Naive thymus-derived CD4-positive, alpha-beta T cell (primary cell): ENCODE results near the gene HECW1. TPM values are rescaled to one million over a fixed set of nuclear protein-coding genes. Genes with fewer than 3 reads are reported as not detected.
A peak's percentile ranks its signal among the peaks of the same experiment; 100 is the strongest.

Source experiments
- ATAC-seq: fragments of 150-1000 bp; cut with Tn5 transposase; 2 replicates; pipeline ENCODE4 v1.10.0; 2021; ENCODE audit warnings: mild to moderate bottlenecking, moderate library complexity
- CTCF ChIA-PET: fragments of 350-600 bp; sonication (Branson Sonifier 250); formaldehyde crosslinking; loops from one replicate; lab custom pipeline; 2021; ENCODE audit warnings: antibody characterized with exemption; lab: Charles Lee
- POLR2A ChIA-PET: fragments of 350-600 bp; sonication (Branson Sonifier 250); formaldehyde crosslinking; loops from one replicate; lab custom pipeline; 2021; ENCODE audit warnings: antibody characterized with exemption, inconsistent platforms; lab: Charles Lee
- DNase-seq, 9 donors: peaks; one replicate each; pipeline versions ENCODE4 v3.0.0 to v3.0.0-alpha.2; 2020 to 2022; ENCODE audit warnings: mixed read lengths in 1 of 9
- H3K27ac ChIP-seq: one replicate; pipeline ENCODE4 v1.7.0; 2013; ENCODE audit warnings: mild to moderate bottlenecking, low read depth, low read length, moderate library complexity
- H3K27me3 ChIP-seq, 2 donors: one replicate each; pipeline ENCODE4 v1.7.0; 2013; ENCODE audit warnings: low read length in 2 of 2, mild to moderate bottlenecking in 2 of 2, moderate library complexity in 2 of 2; ENCODE audit not compliant: control insufficient read depth in 2 of 2, insufficient read depth in 2 of 2
- H3K36me3 ChIP-seq, 3 experiments: 1 replicate in 2 of 3; 2 replicates in 1 of 3; pipeline ENCODE4 v1.7.0; 2013; ENCODE audit warnings: low read length in 3 of 3, mild to moderate bottlenecking in 3 of 3, moderate library complexity in 1 of 3; ENCODE audit not compliant: insufficient read depth in 3 of 3, control insufficient read depth in 2 of 3
- H3K4me1 ChIP-seq, 2 donors: one replicate each; pipeline ENCODE4 v1.7.0; 2013; ENCODE audit warnings: low read length in 2 of 2, mild to moderate bottlenecking in 2 of 2, moderate library complexity in 1 of 2; ENCODE audit not compliant: control insufficient read depth in 2 of 2, insufficient read depth in 2 of 2
- H3K4me3 ChIP-seq: 2 replicates; pipeline ENCODE4 v1.7.0; 2013; ENCODE audit warnings: mild to moderate bottlenecking, low read length
- H3K9me3 ChIP-seq, 3 experiments: 1 replicate in 2 of 3; 2 replicates in 1 of 3; pipeline ENCODE4 v1.7.0; 2013; ENCODE audit warnings: low read length in 3 of 3; ENCODE audit not compliant: control insufficient read depth in 2 of 3
- H3K27ac Mint-ChIP-seq, 9 donors: one replicate each; pipeline ENCODE4 v1.8.0; 2020 to 2022; ENCODE audit warnings: mixed read lengths in 9 of 9, mild to moderate bottlenecking in 8 of 9, moderate library complexity in 5 of 9, inconsistent platforms in 2 of 9
- H3K27me3 Mint-ChIP-seq, 5 donors: one replicate each; pipeline ENCODE4 v1.8.0; 2021 to 2022; ENCODE audit warnings: mixed read lengths in 5 of 5, mild to moderate bottlenecking in 1 of 5
- H3K36me3 Mint-ChIP-seq, 5 donors: one replicate each; pipeline ENCODE4 v1.8.0; 2020 to 2022; ENCODE audit warnings: mixed read lengths in 5 of 5, mild to moderate bottlenecking in 3 of 5, inconsistent platforms in 1 of 5
- H3K4me1 Mint-ChIP-seq, 7 donors: one replicate each; pipeline ENCODE4 v1.8.0; 2020 to 2022; ENCODE audit warnings: mixed read lengths in 7 of 7, mild to moderate bottlenecking in 3 of 7, inconsistent platforms in 1 of 7
- H3K4me3 Mint-ChIP-seq, 10 donors: one replicate each; pipeline ENCODE4 v1.8.0; 2020 to 2022; ENCODE audit warnings: mild to moderate bottlenecking in 10 of 10, mixed read lengths in 10 of 10, moderate library complexity in 6 of 10, inconsistent platforms in 2 of 10
- H3K9me3 Mint-ChIP-seq, 11 donors: one replicate each; pipeline ENCODE4 v1.8.0; 2020 to 2022; ENCODE audit warnings: mixed read lengths in 11 of 11, mild to moderate bottlenecking in 4 of 11, inconsistent platforms in 1 of 11, moderate library complexity in 1 of 11
- intact Hi-C, 2 donors: fragments of 100-400 bp; cut with micrococcal nuclease; formaldehyde crosslinking; loops; one replicate each; pipeline ENCODE4 v1.15.1; 2023
- polyA plus RNA-seq, 2 donors: library from polyadenylated mRNA; unstranded; fragments of 300-500 nt; fragmentation: Illumina TruSeq; gene quantifications; one replicate each; pipeline ENCODE4 v1.2.3, GENCODE V29; 2021
- total RNA-seq, 6 experiments: library from RNA in 5 of 6; stranded (reverse) in 5 of 6; gene quantifications; 1 replicate in 5 of 6; 2 replicates in 1 of 6; pipeline ENCODE4 v1.2.3 and lab custom pipeline; 2021 to 2026

Gene HECW1
- total and polyA plus RNA-seq, 7 experiments from 2014 or later = not detected

- Histone ChIP-seq H3K9me3 (no peaks in the 10 kb centered on the region), H3K36me3 (no peaks in the 10 kb centered on the region), H3K4me3 (no peak overlapping the region), H3K27me3 (no peaks in the 10 kb centered on the region), H3K27ac (no peak overlapping the region), H3K4me1 (no peaks in the 10 kb centered on the region)
- H3K27me3 Mint-ChIP-seq = peaks cover 0 to 3% (median 0%) of the 10 kb centered on the region in 5 donors
- ChIA-PET POLR2A (no interaction called here), CTCF (no interaction called here)
- H3K4me1 Mint-ChIP-seq = peaks cover 0 to 14% (median 11%) of the 10 kb centered on the region in 7 donors
- no peak for ATAC-seq
- peak overlapping the region in 1 of 10 donors; percentile 14 for H3K4me3 Mint-ChIP-seq
- H3K27ac Mint-ChIP-seq = peak overlapping the region in 1 of 9 donors; percentile 1
- no peak for DNase-seq
- no peaks in the 10 kb centered on the region for H3K36me3 Mint-ChIP-seq
- H3K9me3 Mint-ChIP-seq = peaks cover 0 to 1% (median 0%) of the 10 kb centered on the region in 11 donors
- intact Hi-C loops = no loop called here
Measured at GRCh38 chr7:43313628-43314378, 201.4 kb downstream of the HECW1 start.

DNA sequence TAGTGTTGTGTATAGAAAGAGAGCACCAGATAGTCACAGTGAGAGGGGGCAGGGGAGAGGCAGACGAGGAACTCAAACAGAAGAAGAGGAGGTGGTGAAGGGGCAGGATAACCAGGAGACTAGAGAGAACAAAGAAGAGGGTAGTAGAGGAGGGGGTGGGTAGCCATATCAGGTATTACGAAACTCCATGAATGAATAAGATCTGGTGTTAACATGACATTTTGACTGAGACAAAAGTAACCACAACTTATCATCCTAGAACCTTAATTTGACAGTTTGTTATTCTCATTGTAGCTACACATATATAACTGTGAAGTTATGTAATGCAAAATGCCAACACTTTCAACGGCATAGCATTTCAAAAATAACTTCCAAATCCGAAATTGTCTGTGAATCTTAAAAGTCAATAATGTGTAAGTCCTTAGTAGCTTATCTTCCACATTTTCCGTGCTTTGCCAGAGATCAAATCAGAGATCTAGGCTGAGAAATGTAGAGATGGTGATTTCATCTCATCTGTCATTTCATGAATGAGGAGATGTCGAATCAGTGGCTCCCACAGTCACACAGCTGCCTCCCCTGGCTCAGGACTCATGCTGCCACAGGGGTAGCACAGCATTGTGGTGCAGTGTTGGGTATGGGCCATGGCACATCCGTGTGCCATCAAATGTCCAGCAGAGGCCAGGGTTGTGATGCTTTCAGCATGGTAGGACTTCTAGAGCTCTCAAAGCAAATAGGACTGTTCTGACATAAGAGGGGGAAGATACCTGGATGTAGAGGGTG lies 202.1 kb downstream of the HECW1 start:
- CTCF ChIA-PET = no interaction called here
- Histone ChIP-seq H3K9me3 (no peaks in the 10 kb centered on the region), H3K27me3 (no peaks in the 10 kb centered on the region), H3K36me3 (no peaks in the 10 kb centered on the region), H3K4me3 (no peak overlapping the region), H3K27ac (no peak overlapping the region), H3K4me1 (no peaks in the 10 kb centered on the region)
- ATAC-seq = no peak
- Mint-ChIP-seq H3K4me1 (peaks cover 0 to 14% (median 11%) of the 10 kb centered on the region in 7 donors), H3K27me3 (peaks cover 0 to 3% (median 0%) of the 10 kb centered on the region in 5 donors), H3K36me3 (no peaks in the 10 kb centered on the region), H3K4me3 (no peak overlapping the region), H3K9me3 (peaks cover 0 to 1% (median 0%) of the 10 kb centered on the region in 11 donors), H3K27ac (peak overlapping the region in 1 of 9 donors; percentile 1)
- DNase-seq = no peak
- POLR2A ChIA-PET = no interaction called here
- intact Hi-C loops = no loop called here

DNA sequence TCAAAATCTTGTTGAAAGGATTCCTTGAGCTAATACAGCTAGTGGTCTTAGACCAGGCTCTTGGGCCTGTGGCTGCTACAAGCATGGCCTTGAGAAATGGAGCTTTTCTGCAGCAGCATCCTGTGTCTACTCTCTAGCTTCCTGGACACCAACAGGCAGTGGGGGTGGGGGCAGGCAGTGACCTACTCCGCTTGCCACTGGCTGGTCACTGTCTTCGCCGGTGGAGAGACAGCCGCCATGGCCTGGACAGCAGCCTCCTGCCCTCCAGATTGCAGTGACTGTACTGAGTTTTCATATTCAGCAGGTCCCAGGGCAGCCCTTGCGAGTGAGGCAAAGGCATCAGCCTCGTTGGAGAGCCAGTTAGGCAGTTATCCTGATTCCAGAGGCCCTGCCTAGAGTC lies 204.6 kb downstream of the HECW1 start:
- Histone ChIP-seq H3K36me3 (no peaks in the 10 kb centered on the region), H3K4me3 (no peak overlapping the region), H3K27ac (no peak overlapping the region), H3K9me3 (no peaks in the 10 kb centered on the region), H3K4me1 (no peaks in the 10 kb centered on the region), H3K27me3 (no peaks in the 10 kb centered on the region)
- no peak for DNase-seq
- no peak for ATAC-seq
- Mint-ChIP-seq H3K9me3 (peaks cover 0 to 1% (median 0%) of the 10 kb centered on the region in 11 donors), H3K4me3 (no peak overlapping the region), H3K27ac (no peak overlapping the region), H3K36me3 (no peaks in the 10 kb centered on the region), H3K27me3 (peaks cover 0 to 5% (median 0%) of the 10 kb centered on the region in 5 donors), H3K4me1 (peaks cover 0 to 14% (median 11%) of the 10 kb centered on the region in 7 donors)
- ChIA-PET CTCF (no interaction called here), POLR2A (no interaction called here)
- intact Hi-C loops = no loop called here

DNA sequence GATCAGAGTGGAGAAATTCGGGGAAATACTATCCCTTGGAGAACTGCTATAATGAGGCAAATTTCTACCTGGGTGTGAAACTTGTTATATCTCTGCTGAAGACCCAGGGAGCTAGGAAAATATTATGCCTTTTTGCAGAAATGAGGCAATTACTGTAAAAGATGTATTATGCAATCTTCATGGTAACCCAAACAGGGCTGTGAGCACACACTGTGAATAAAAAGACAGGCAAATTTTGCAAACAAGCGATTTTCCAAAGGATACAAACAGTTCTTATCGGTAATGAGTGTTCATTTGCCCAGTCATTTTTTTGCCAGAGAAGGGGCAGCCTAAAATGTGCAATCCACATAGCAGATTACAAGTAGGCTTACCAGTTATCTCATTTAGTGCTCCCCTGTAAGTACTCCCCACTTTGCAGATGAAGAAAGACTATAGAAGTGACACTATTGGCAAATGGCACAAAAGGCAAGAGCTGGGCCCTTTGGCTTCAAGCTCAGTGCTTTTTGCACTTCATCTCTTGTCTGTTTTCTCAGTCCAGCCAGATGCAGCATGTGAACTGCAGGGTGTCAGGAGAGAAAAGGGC lies 205.8 kb downstream of the HECW1 start:
- H3K27me3 Mint-ChIP-seq = peaks cover 0 to 5% (median 4%) of the 10 kb centered on the region in 5 donors
- POLR2A ChIA-PET = no interaction called here
- no peaks in the 10 kb centered on the region for H3K4me1 ChIP-seq
- H3K9me3 Mint-ChIP-seq = peaks cover 0 to 1% (median 0%) of the 10 kb centered on the region in 11 donors
- H3K36me3 ChIP-seq = no peaks in the 10 kb centered on the region
- no peak overlapping the region for H3K27ac ChIP-seq
- H3K36me3 Mint-ChIP-seq = no peaks in the 10 kb centered on the region
- H3K27ac Mint-ChIP-seq = no peak overlapping the region
- ATAC-seq (no peak), DNase-seq (no peak)
- H3K4me3 ChIP-seq = no peak overlapping the region
- CTCF ChIA-PET = no interaction called here
- no peaks in the 10 kb centered on the region for H3K9me3 ChIP-seq
- peaks cover 0 to 14% (median 11%) of the 10 kb centered on the region in 7 donors for H3K4me1 Mint-ChIP-seq
- no peaks in the 10 kb centered on the region for H3K27me3 ChIP-seq
- no peak overlapping the region for H3K4me3 Mint-ChIP-seq
- intact Hi-C loops = no loop called here

GRCh38 chr7:43325595-43325994 lies 213.1 kb downstream of the HECW1 start:
- Histone ChIP-seq H3K27ac (no peak overlapping the region), H3K9me3 (no peaks in the 10 kb centered on the region), H3K4me1 (no peaks in the 10 kb centered on the region), H3K4me3 (no peak overlapping the region), H3K36me3 (no peaks in the 10 kb centered on the region), H3K27me3 (no peaks in the 10 kb centered on the region)
- ATAC-seq = no peak
- Mint-ChIP-seq H3K27ac (no peak overlapping the region), H3K27me3 (peaks cover 0 to 18% (median 0%) of the 10 kb centered on the region in 5 donors), H3K4me1 (no peaks in the 10 kb centered on the region), H3K4me3 (peak overlapping the region in 1 of 10 donors; percentile 14), H3K36me3 (no peaks in the 10 kb centered on the region), H3K9me3 (no peaks in the 10 kb centered on the region)
- DNase-seq = no peak
- CTCF ChIA-PET = no interaction called here
- POLR2A ChIA-PET = no interaction called here
- intact Hi-C loops = no loop called here

DNA sequence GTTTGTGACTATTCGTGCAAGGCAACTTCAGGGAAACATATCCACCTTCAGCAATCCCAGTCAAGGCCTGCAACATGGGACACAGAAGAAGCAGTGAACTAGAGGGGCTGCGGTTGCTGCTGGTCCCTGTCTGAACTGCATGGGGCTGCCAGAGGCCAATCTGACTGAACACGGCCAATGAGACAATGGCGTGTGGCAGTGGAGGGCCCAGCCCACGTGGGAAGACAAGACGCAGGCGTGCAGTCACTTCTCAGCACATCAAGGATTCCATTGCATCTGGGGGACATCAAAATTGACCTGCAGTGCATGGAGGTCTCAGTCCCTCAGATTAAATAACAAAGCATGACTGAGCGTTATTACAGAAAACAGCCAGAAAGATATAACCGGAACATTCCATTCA lies 215.9 kb downstream of the HECW1 start:
- Histone ChIP-seq H3K36me3 (no peaks in the 10 kb centered on the region), H3K27me3 (no peaks in the 10 kb centered on the region), H3K9me3 (no peaks in the 10 kb centered on the region), H3K4me3 (no peak overlapping the region), H3K27ac (no peak overlapping the region), H3K4me1 (no peaks in the 10 kb centered on the region)
- ATAC-seq (no peak), DNase-seq (no peak)
- Mint-ChIP-seq H3K4me3 (no peak overlapping the region), H3K4me1 (peaks cover 0 to 2% (median 0%) of the 10 kb centered on the region in 7 donors), H3K9me3 (no peaks in the 10 kb centered on the region), H3K27ac (peak overlapping the region in 1 of 9 donors; percentile 38), H3K27me3 (peaks cover 0 to 17% (median 0%) of the 10 kb centered on the region in 5 donors), H3K36me3 (no peaks in the 10 kb centered on the region)
- intact Hi-C loops = no loop called here
- POLR2A ChIA-PET = interaction anchor here (0.7 kb wide), 1 partner anchor 632 kb away, joined by 3 read pairs; no protein-coding TSS in a partner anchor
- CTCF ChIA-PET = no interaction called here
